ENCODE results near the gene DEFB129.

DNA sequence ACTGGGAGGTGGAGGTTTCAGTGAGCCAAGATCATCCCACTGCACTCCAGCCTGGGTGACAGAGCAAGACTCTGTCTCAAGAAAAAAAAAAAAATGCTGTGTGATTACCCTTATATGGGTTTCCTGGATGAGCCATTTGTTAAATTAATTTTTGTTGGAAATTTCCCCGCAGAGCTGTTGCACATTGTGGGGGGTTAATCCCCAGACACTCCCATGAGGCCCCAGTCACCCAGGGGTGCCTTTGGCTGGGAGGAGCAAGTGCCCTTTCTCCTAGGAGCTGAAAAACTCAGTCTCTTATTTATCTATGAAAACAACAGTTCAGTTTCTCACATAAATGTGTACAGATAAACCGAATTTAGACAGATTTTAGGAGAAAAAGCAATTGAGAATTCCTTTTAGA, 25.7 kb downstream of the DEFB129 start:
- TF ChIP-seq, protein P1, sequence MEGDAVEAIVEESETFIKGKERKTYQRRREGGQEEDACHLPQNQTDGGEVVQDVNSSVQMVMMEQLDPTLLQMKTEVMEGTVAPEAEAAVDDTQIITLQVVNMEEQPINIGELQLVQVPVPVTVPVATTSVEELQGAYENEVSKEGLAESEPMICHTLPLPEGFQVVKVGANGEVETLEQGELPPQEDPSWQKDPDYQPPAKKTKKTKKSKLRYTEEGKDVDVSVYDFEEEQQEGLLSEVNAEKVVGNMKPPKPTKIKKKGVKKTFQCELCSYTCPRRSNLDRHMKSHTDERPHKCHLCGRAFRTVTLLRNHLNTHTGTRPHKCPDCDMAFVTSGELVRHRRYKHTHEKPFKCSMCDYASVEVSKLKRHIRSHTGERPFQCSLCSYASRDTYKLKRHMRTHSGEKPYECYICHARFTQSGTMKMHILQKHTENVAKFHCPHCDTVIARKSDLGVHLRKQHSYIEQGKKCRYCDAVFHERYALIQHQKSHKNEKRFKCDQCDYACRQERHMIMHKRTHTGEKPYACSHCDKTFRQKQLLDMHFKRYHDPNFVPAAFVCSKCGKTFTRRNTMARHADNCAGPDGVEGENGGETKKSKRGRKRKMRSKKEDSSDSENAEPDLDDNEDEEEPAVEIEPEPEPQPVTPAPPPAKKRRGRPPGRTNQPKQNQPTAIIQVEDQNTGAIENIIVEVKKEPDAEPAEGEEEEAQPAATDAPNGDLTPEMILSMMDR (IDR thresholded peaks at IDR 0.05) = no peak
- TF ChIP-seq POLR2AphosphoS5 (IDR thresholded peaks at IDR 0.05; ENCODE audit: insufficient read depth in 1 of 2, low read depth in 1 of 2) (no peak), POLR2A (IDR thresholded peaks at IDR 0.05) (no peak)

Measured in vagina (tissue), 2 donors.